Karpas-422 (cell line): Measurements from ENCODE around the gene GNG10. TPM values are rescaled to one million over a fixed set of nuclear protein-coding genes. Genes with fewer than 3 reads are reported as not detected.

Source experiments
- DNase-seq: peaks from one replicate; pipeline ENCODE4 v3.0.0-alpha.2; 2015
- H2AFZ ChIP-seq: fragments of 200-600 bp; sonication (generic); 2 replicates; pipeline ENCODE4 v1.6.1; 2014; ENCODE audit warnings: antibody characterized with exemption, low read length, mixed read lengths
- H3K27ac ChIP-seq: fragments of 200-600 bp; sonication (generic); 2 replicates; pipeline ENCODE4 v1.5.1; 2014; ENCODE audit warnings: mild to moderate bottlenecking, low read length, moderate library complexity
- H3K27me3 ChIP-seq: fragments of 200-600 bp; sonication (generic); 2 replicates; pipeline ENCODE4 v1.6.1; 2014; ENCODE audit warnings: low read length, mixed read lengths
- H3K36me3 ChIP-seq: fragments of 200-600 bp; sonication (generic); 2 replicates; pipeline ENCODE4 v1.6.1; 2014; ENCODE audit warnings: low read length, mixed read lengths; ENCODE audit not compliant: insufficient read depth
- H3K4me1 ChIP-seq: fragments of 200-600 bp; sonication (generic); 2 replicates; pipeline ENCODE4 v1.6.1; 2014; ENCODE audit warnings: mild to moderate bottlenecking, low read length, mixed read lengths
- H3K4me2 ChIP-seq: fragments of 200-600 bp; sonication (generic); 2 replicates; pipeline ENCODE4 v1.6.1; 2014; ENCODE audit warnings: low read length, low read depth, mild to moderate bottlenecking; ENCODE audit not compliant: poor library complexity, severe bottlenecking
- H3K4me3 ChIP-seq: fragments of 200-600 bp; sonication (generic); 2 replicates; pipeline ENCODE4 v1.5.1; 2014; ENCODE audit warnings: mild to moderate bottlenecking, antibody characterized with exemption, low read length, mixed read lengths
- H3K79me2 ChIP-seq: fragments of 200-600 bp; sonication (generic); 2 replicates; pipeline ENCODE4 v1.6.1; 2014; ENCODE audit warnings: mild to moderate bottlenecking, low read length, mixed read lengths
- H3K9ac ChIP-seq: fragments of 200-600 bp; sonication (generic); 2 replicates; pipeline ENCODE4 v1.6.0; 2014; ENCODE audit warnings: low read length
- H3K9me2 ChIP-seq: fragments of 200-600 bp; sonication (generic), shearing (Covaris generic); replicated peaks from 2 replicates; pipeline ENCODE4 v1.6.0; 2014; ENCODE audit warnings: mild to moderate bottlenecking, low read length, moderate library complexity; ENCODE audit not compliant: insufficient read depth
- H3K9me3 ChIP-seq: fragments of 300-700, 200-600 bp; sonication (generic); 2 replicates; pipeline ENCODE4 v1.6.1; 2014; ENCODE audit warnings: low read length, mixed read lengths
- H4K20me1 ChIP-seq: fragments of 200-600 bp; sonication (generic); 2 replicates; pipeline ENCODE4 v1.6.1; 2014; ENCODE audit warnings: mild to moderate bottlenecking, antibody characterized with exemption, low read length, low read depth; ENCODE audit not compliant: insufficient read depth
- total RNA-seq: library from RNA; depleted of rRNA; stranded (reverse); fragments of >200 nt; shearing (Covaris generic); gene quantifications from 2 replicates; pipeline ENCODE4 v1.2.3, GENCODE V29; 2014; ENCODE audit warnings: low replicate concordance

Gene GNG10
- total RNA-seq, 1 experiment from 2014 or later: 46.0 TPM

GRCh38 chr9:111630182-111630963 lies 31.0 kb upstream of the GNG10 start:
- Histone ChIP-seq H3K9me3 (no peaks in the 10 kb centered on the region), H3K4me3 (peak overlapping the region; percentile 80), H3K9me2 (no peaks in the 10 kb centered on the region), H3K27me3 (no peaks in the 10 kb centered on the region), H3K27ac (0 out of 2 replicates have a peak overlapping the region, but pooled peaks have one; percentile 37), H3K4me1 (peaks cover 35% of the 10 kb centered on the region), H3K4me2 (peak overlapping the region; percentile 98), H3K36me3 (peaks cover 28% of the 10 kb centered on the region), H4K20me1 (peaks cover 28% of the 10 kb centered on the region), H2AFZ (peak overlapping the region; percentile 100), H3K9ac (peak overlapping the region; percentile 83), H3K79me2 (peaks cover 46% of the 10 kb centered on the region)
- no peak for DNase-seq

- Histone ChIP-seq H3K9me3 (no peaks in the 10 kb centered on the region), H3K79me2 (peaks cover 51% of the 10 kb centered on the region), H3K4me1 (peaks cover 35% of the 10 kb centered on the region), H3K4me3 (peak overlapping the region; percentile 80), H3K4me2 (peak overlapping the region; percentile 98), H3K9ac (peak overlapping the region; percentile 83), H3K27ac (0 out of 2 replicates have a peak overlapping the region, but pooled peaks have one; percentile 37), H3K9me2 (no peaks in the 10 kb centered on the region), H3K36me3 (peaks cover 29% of the 10 kb centered on the region), H4K20me1 (peaks cover 34% of the 10 kb centered on the region), H2AFZ (peak overlapping the region; percentile 100), H3K27me3 (no peaks in the 10 kb centered on the region)
- no peak for DNase-seq
Measured at GRCh38 chr9:111630964-111631213, 30.5 kb upstream of the GNG10 start.

GRCh38 chr9:111631214-111631971 lies 30.0 kb upstream of the GNG10 start, which contains the start of gene DNAJC25:
DNAJC25 (plus strand) TSS chr9:111631334; CDS start chr9:111631408, 74 bp downstream.
- H3K4me2 ChIP-seq: peak within 1 kb of the TSS; percentile 98
- H3K79me2 ChIP-seq: peaks cover 56% of the 10 kb centered on the region
- peaks cover 32% of the 10 kb centered on the region for H3K36me3 ChIP-seq
- peaks cover 35% of the 10 kb centered on the region for H3K4me1 ChIP-seq
- peak within 1 kb of the TSS; percentile 59 for H3K27ac ChIP-seq
- peak within 1 kb of the TSS; percentile 88 for H3K9ac ChIP-seq
- H4K20me1 ChIP-seq: peaks cover 34% of the 10 kb centered on the region
- peak; percentile 99 for DNase-seq
- no peaks in the 10 kb centered on the region for H3K27me3 ChIP-seq
- no peaks in the 10 kb centered on the region for H3K9me2 ChIP-seq
- H3K4me3 ChIP-seq: peak within 1 kb of the TSS; percentile 80
- peak within 1 kb of the TSS; percentile 100 for H2AFZ ChIP-seq
- H3K9me3 ChIP-seq: no peaks in the 10 kb centered on the region

- Histone ChIP-seq H2AFZ (no peak overlapping the region), H3K27me3 (no peaks in the 10 kb centered on the region), H3K4me3 (peak overlapping the region; percentile 80), H3K4me2 (peak overlapping the region; percentile 98), H3K9ac (peak overlapping the region; percentile 88), H3K9me2 (no peaks in the 10 kb centered on the region), H3K36me3 (peaks cover 32% of the 10 kb centered on the region), H3K4me1 (peaks cover 35% of the 10 kb centered on the region), H3K27ac (peak overlapping the region; percentile 59), H4K20me1 (peaks cover 39% of the 10 kb centered on the region), H3K79me2 (peaks cover 62% of the 10 kb centered on the region), H3K9me3 (no peaks in the 10 kb centered on the region)
- no peak for DNase-seq
Measured at GRCh38 chr9:111632060-111632459, 29.3 kb upstream of the GNG10 start.

- H3K4me3 ChIP-seq: peak overlapping the region; percentile 80
- peak overlapping the region; percentile 88 for H3K9ac ChIP-seq
- peak; percentile 14 for DNase-seq
Measured at GRCh38 chr9:111632695-111633388, 28.6 kb upstream of the GNG10 start.

GRCh38 chr9:111633389-111633736 lies 28.0 kb upstream of the GNG10 start:
- H3K4me3 ChIP-seq: peak overlapping the region; percentile 80; the same call in 1 of the 2 replicates
- H3K27ac ChIP-seq: no peak overlapping the region
- H3K9me2 ChIP-seq: no peaks in the 10 kb centered on the region
- peaks cover 35% of the 10 kb centered on the region for H3K4me1 ChIP-seq
- H3K27me3 ChIP-seq: no peaks in the 10 kb centered on the region
- H3K79me2 ChIP-seq: peaks cover 75% of the 10 kb centered on the region
- peaks cover 41% of the 10 kb centered on the region for H4K20me1 ChIP-seq
- peak overlapping the region; percentile 98 for H3K4me2 ChIP-seq
- H3K36me3 ChIP-seq: peaks cover 32% of the 10 kb centered on the region
- peak overlapping the region; percentile 88; the same call in 1 of the 2 replicates for H3K9ac ChIP-seq
- no peak for DNase-seq
- no peak overlapping the region for H2AFZ ChIP-seq
- H3K9me3 ChIP-seq: no peaks in the 10 kb centered on the region

More at GRCh38 chr9:111632695-111633388, 28.6 kb upstream of the GNG10 start:
- Histone ChIP-seq H3K27ac (peak overlapping the region; percentile 59), H3K4me1 (peaks cover 35% of the 10 kb centered on the region), H2AFZ (no peak overlapping the region), H4K20me1 (peaks cover 41% of the 10 kb centered on the region), H3K79me2 (peaks cover 70% of the 10 kb centered on the region), H3K9me3 (no peaks in the 10 kb centered on the region), H3K36me3 (peaks cover 32% of the 10 kb centered on the region), H3K27me3 (no peaks in the 10 kb centered on the region), H3K9me2 (no peaks in the 10 kb centered on the region), H3K4me2 (peak overlapping the region; percentile 98)

GRCh38 chr9:111634860-111635259 lies 26.5 kb upstream of the GNG10 start:
- Histone ChIP-seq H3K9me2 (no peaks in the 10 kb centered on the region), H3K36me3 (peaks cover 40% of the 10 kb centered on the region), H3K9ac (no peak overlapping the region), H4K20me1 (peaks cover 49% of the 10 kb centered on the region), H3K4me3 (no peak overlapping the region), H3K4me1 (peaks cover 35% of the 10 kb centered on the region), H3K27ac (no peak overlapping the region), H3K9me3 (no peaks in the 10 kb centered on the region; the same call in 1 of the 2 replicates), H2AFZ (no peak overlapping the region), H3K4me2 (no peak overlapping the region), H3K79me2 (peaks cover 90% of the 10 kb centered on the region), H3K27me3 (no peaks in the 10 kb centered on the region)
- DNase-seq: no peak
